A549 (cell line): ENCODE data around the gene SIRT4. TPM values are rescaled to one million over a fixed set of nuclear protein-coding genes. Genes with fewer than 3 reads are reported as not detected.

Experiments used
- ATAC-seq, 2 experiments: fragments of 200-7000 bp in 1 of 2; fragments of >200 bp in 1 of 2; cut with Nextera tagmentation in 1 of 2; cut with Tn5 transposase in 1 of 2; 3 replicates each; pipeline versions ENCODE4 v1.8.0 to v1.9.1; 2018 to 2020; ENCODE audit warnings: mild to moderate bottlenecking in 1 of 2, moderate library complexity in 1 of 2
- CTCF ChIA-PET: fragments of 300-600 bp; sonication (Branson Sonifier 250); formaldehyde crosslinking; extraction: SDS; loops from one replicate; lab custom pipeline; 2021; ENCODE audit warnings: antibody characterized with exemption, inconsistent platforms; lab: Yijun Ruan, JAX
- POLR2A ChIA-PET: fragments of 350-600 bp; formaldehyde crosslinking; extraction: SDS; loops from one replicate; lab custom pipeline; 2021; ENCODE audit warnings: antibody characterized with exemption, inconsistent platforms; lab: Yijun Ruan, JAX
- DNase-seq, 2 experiments: peaks; one replicate each; pipeline versions ENCODE4 v3.0.0 to v3.0.0-alpha.2; 2011 to 2016; ENCODE audit warnings: low read depth in 1 of 2, low spot score in 1 of 2
- FAIRE-seq: peaks from 2 replicates; lab custom pipeline; 2011; peaks lifted over from hg19 to GRCh38; lab: Jason Lieb, UNC
- H3K27ac ChIP-seq, 2 experiments: fragments of >200 bp; sonication (Bioruptor Twin); formaldehyde crosslinking; 3 replicates each; pipeline ENCODE4 v1.5.1; 2016 to 2017
- H3K4me1 ChIP-seq: fragments of >200 bp; sonication (Bioruptor Twin); formaldehyde crosslinking; 3 replicates; pipeline ENCODE4 v1.6.1; 2016
- H3K4me2 ChIP-seq: fragments of >200 bp; sonication (Bioruptor Twin); formaldehyde crosslinking; 3 replicates; pipeline ENCODE4 v1.6.1; 2016
- H3K4me3 ChIP-seq: fragments of >200 bp; sonication (Bioruptor Twin); formaldehyde crosslinking; 3 replicates; pipeline ENCODE4 v1.5.1; 2016
- H3K9me3 ChIP-seq: fragments of >200 bp; sonication (Bioruptor Twin); formaldehyde crosslinking; 3 replicates; pipeline ENCODE4 v1.6.1; 2016
- BCL3 ChIP-seq: fragments of >200 bp; sonication (Bioruptor Twin); formaldehyde crosslinking; IDR thresholded peaks from 3 replicates; pipeline ENCODE4 v1.6.1; 2016
- BHLHE40 ChIP-seq: IDR thresholded peaks from 2 replicates; pipeline ENCODE4 v1.6.1; 2012; ENCODE audit warnings: low read depth, low read length, inconsistent platforms
- CBX8 ChIP-seq: fragments of 200-600 bp; sonication (generic); IDR thresholded peaks from 2 replicates; pipeline ENCODE4 v1.6.1; 2016
- CHD2 ChIP-seq: fragments of 150-350 bp; IDR thresholded peaks from 2 replicates; pipeline ENCODE4 v1.6.1; 2014; ENCODE audit warnings: low read length; ENCODE audit not compliant: partially characterized antibody
- E2F6 ChIP-seq: IDR thresholded peaks from 2 replicates; pipeline ENCODE4 v1.6.1; 2012; ENCODE audit warnings: low read depth, borderline replicate concordance
- EHF ChIP-seq: fragments of 250-450 bp; sonication (Bioruptor Pico); IDR thresholded peaks from 2 replicates; pipeline ENCODE4 v1.5.0; 2020; ENCODE audit warnings: mild to moderate bottlenecking
- EHMT2 ChIP-seq: fragments of 200-600 bp; sonication (generic); IDR thresholded peaks from 2 replicates; pipeline ENCODE4 v1.6.1; 2016; ENCODE audit warnings: antibody characterized with exemption, low read depth, mild to moderate bottlenecking, moderate library complexity
- ELK1 ChIP-seq: fragments of 150-350 bp; IDR thresholded peaks from 2 replicates; pipeline ENCODE4 v1.6.1; 2014; ENCODE audit warnings: low read depth, mild to moderate bottlenecking, low read length
- EP300 ChIP-seq, 2 experiments: fragments of >200 bp; sonication (Bioruptor Twin); formaldehyde crosslinking; IDR thresholded peaks; 2 replicates in 1 of 2; 3 replicates in 1 of 2; pipeline ENCODE4 v1.6.1; 2016 to 2017
- FOSB ChIP-seq: fragments of 250-450 bp; sonication (Bioruptor Pico); IDR thresholded peaks from 2 replicates; pipeline ENCODE4 v1.5.0; 2020; ENCODE audit warnings: mild to moderate bottlenecking, moderate library complexity
- FOSL2 ChIP-seq, 2 experiments: fragments of 450-650 bp in 1 of 2; fragments of >200 bp in 1 of 2; sonication (Bioruptor Twin) in 1 of 2; formaldehyde crosslinking; IDR thresholded peaks; 2 replicates each; pipeline versions ENCODE4 v1.5.0 to v1.6.1; 2016 to 2020; ENCODE audit warnings: mild to moderate bottlenecking in 1 of 2, moderate library complexity in 1 of 2
- FOXS1 ChIP-seq: fragments of 250-450 bp; sonication (Bioruptor Pico); IDR thresholded peaks from 2 replicates; pipeline ENCODE4 v1.5.0; 2020; ENCODE audit warnings: mild to moderate bottlenecking, moderate library complexity
- GATA3 ChIP-seq: IDR thresholded peaks from 2 replicates; pipeline ENCODE4 v1.6.1; 2012; ENCODE audit warnings: borderline replicate concordance
- HMGXB4 ChIP-seq: fragments of 250-450 bp; sonication (Bioruptor Pico); IDR thresholded peaks from 2 replicates; pipeline ENCODE4 v1.5.0; 2021; ENCODE audit warnings: mild to moderate bottlenecking, moderate library complexity, borderline replicate concordance
- HOXA7 ChIP-seq: fragments of 250-450 bp; sonication (Bioruptor Pico); IDR thresholded peaks from 2 replicates; pipeline ENCODE4 v1.5.0; 2020; ENCODE audit warnings: mild to moderate bottlenecking, moderate library complexity
- KDM1A ChIP-seq: fragments of 200-600 bp; sonication (generic); IDR thresholded peaks from 2 replicates; pipeline ENCODE4 v1.6.1; 2016; ENCODE audit warnings: low read depth, mild to moderate bottlenecking
- KDM5A ChIP-seq: fragments of 200-600 bp; sonication (generic); IDR thresholded peaks from 2 replicates; pipeline ENCODE4 v1.6.1; 2016; ENCODE audit warnings: antibody characterized with exemption, mild to moderate bottlenecking
- MAFK ChIP-seq: fragments of 450-650 bp; IDR thresholded peaks from 2 replicates; pipeline ENCODE4 v1.6.1; 2014; ENCODE audit not compliant: partially characterized antibody
- MAX ChIP-seq: IDR thresholded peaks from 2 replicates; pipeline ENCODE4 v1.6.1; 2012
- NPAS2 ChIP-seq: fragments of 250-450 bp; sonication (Bioruptor Pico); IDR thresholded peaks from 2 replicates; pipeline ENCODE4 v1.8.0; 2022; ENCODE audit warnings: mild to moderate bottlenecking, moderate library complexity, borderline replicate concordance
- NR3C1 ChIP-seq: fragments of >200 bp; sonication (Bioruptor Twin); formaldehyde crosslinking; IDR thresholded peaks from 3 replicates; pipeline ENCODE4 v1.6.1; 2017
- POLR2A ChIP-seq: IDR thresholded peaks from 2 replicates; pipeline ENCODE4 v1.6.1; 2012; ENCODE audit warnings: mild to moderate bottlenecking, low read length
- POLR2AphosphoS2 ChIP-seq: conservative IDR thresholded peaks from 2 replicates; pipeline ENCODE4 v1.6.1; 2012; ENCODE audit warnings: low read length, improper control_type of control experiment, inconsistent platforms
- RAD21 ChIP-seq, 2 experiments: fragments of >200 bp in 1 of 2; sonication (Bioruptor Twin) in 1 of 2; formaldehyde crosslinking in 1 of 2; IDR thresholded peaks in 1 of 2; conservative IDR thresholded peaks in 1 of 2; 2 replicates in 1 of 2; 3 replicates in 1 of 2; pipeline ENCODE4 v1.6.1; 2012 to 2018; ENCODE audit warnings: inconsistent platforms in 1 of 2
- RARB ChIP-seq: fragments of 250-450 bp; sonication (Bioruptor Pico); IDR thresholded peaks from 2 replicates; pipeline ENCODE4 v1.8.0; 2021; ENCODE audit warnings: mild to moderate bottlenecking, moderate library complexity
- RCOR1 ChIP-seq: fragments of 150-350 bp; IDR thresholded peaks from 2 replicates; pipeline ENCODE4 v1.6.1; 2014; ENCODE audit warnings: antibody characterized with exemption, low read length, low read depth
- RNF2 ChIP-seq: fragments of 200-600 bp; sonication (generic); IDR thresholded peaks from 2 replicates; pipeline ENCODE4 v1.6.1; 2016; ENCODE audit warnings: low read depth, mild to moderate bottlenecking, antibody characterized with exemption, moderate library complexity, borderline replicate concordance
- SMC3 ChIP-seq: fragments of >200 bp; sonication (Bioruptor Twin); formaldehyde crosslinking; IDR thresholded peaks from 3 replicates; pipeline ENCODE4 v1.6.1; 2018; ENCODE audit warnings: inconsistent platforms
- ZC3H11A ChIP-seq: fragments of 450-650 bp; IDR thresholded peaks from 2 replicates; pipeline ENCODE4 v1.6.1; 2014; ENCODE audit warnings: antibody characterized with exemption, mild to moderate bottlenecking
- ZNF302 ChIP-seq: fragments of 250-450 bp; sonication (Bioruptor Pico); IDR thresholded peaks from 2 replicates; pipeline ENCODE4 v1.9.0; 2021; ENCODE audit warnings: inconsistent platforms, mild to moderate bottlenecking, moderate library complexity
- ZSCAN20 ChIP-seq: fragments of 250-450 bp; sonication (Bioruptor Pico); IDR thresholded peaks from 2 replicates; pipeline ENCODE4 v1.8.0; 2022; ENCODE audit warnings: mild to moderate bottlenecking, moderate library complexity
- WGBS: methylation state at CpG from one replicate; pipeline ENCODE4 v1.1.6; 2017; ENCODE audit errors: missing lambda C conversion rate; 5-methylcytosine and 5-hydroxymethylcytosine counted together
- polyA plus RNA-seq, 4 experiments: library from polyadenylated mRNA; depleted of rRNA in 3 of 4; stranded (reverse); fragments of >200 nt; fragmentation: RNase III in 1 of 4; extraction: RNeasy Plus Mini Kit Qiagen cat#74134 plus additional on column Dnase treatment in 1 of 4; gene quantifications; 2 replicates in 3 of 4; 3 replicates in 1 of 4; pipeline ENCODE4 v1.2.3, GENCODE V29; 2011 to 2017

Gene SIRT4
- polyA plus RNA-seq, 2 of the 4 experiments (the other 2 are of a cell fraction): 1.6 TPM

- CTCF ChIA-PET: interaction anchor here (1.6 to 1.7 kb wide), 4 partner anchors 14 to 100 kb away, joined by 4 to 7 read pairs (median 4); partner anchors contain the start of gene SIRT4
- WGBS: 61% methylated on average over 3 of the region's 3 CpGs
- no peak for FAIRE-seq
Observed at GRCh38 chr12:120331390-120331789, 29.3 kb downstream of the SIRT4 start.

GRCh38 chr12:120332041-120332440, 29.9 kb downstream of the SIRT4 start:
- ChIA-PET CTCF (interaction anchor here (1.5 to 1.7 kb wide), 3 partner anchors 15 to 99 kb away, joined by 4 to 7 read pairs (median 7); no protein-coding TSS in a partner anchor), POLR2A (no interaction called here)
- no peaks in the 10 kb centered on the region for H3K4me1 ChIP-seq
- no peak overlapping the region for H3K4me3 ChIP-seq
- no peak overlapping the region for H3K4me2 ChIP-seq
- DNase-seq: no peak
- H3K27ac ChIP-seq: no peak overlapping the region
- no peak for TF ChIP-seq BCL3
- TF ChIP-seq RAD21 (conservative IDR thresholded peaks at IDR 0.05 in 1 of 2, IDR thresholded peaks at IDR 0.05 in 1 of 2): no peak
- no peak for TF ChIP-seq KDM1A
- no peak for TF ChIP-seq FOSB
- no peak for TF ChIP-seq POLR2A
- TF ChIP-seq HMGXB4 (CRISPR knock-in tag): no peak
- TF ChIP-seq ELK1: no peak
- TF ChIP-seq FOSL2 (IDR thresholded peaks at IDR 0.05): no peak
- no peak for TF ChIP-seq FOSL2 (CRISPR knock-in tag; IDR thresholded peaks at IDR 0.05)
- no peak for TF ChIP-seq EHF
- no peak for TF ChIP-seq MAFK
- no peak for TF ChIP-seq GATA3
- no peak for TF ChIP-seq MAX
- no peak for TF ChIP-seq ZC3H11A
- TF ChIP-seq KDM5A: no peak
- TF ChIP-seq POLR2AphosphoS2: no peak
- no peak for TF ChIP-seq BHLHE40
- no peak for TF ChIP-seq SMC3
- TF ChIP-seq RNF2: no peak
- TF ChIP-seq RCOR1: no peak
- no peak for TF ChIP-seq CBX8
- peak; percentile 13 to 37; a peak in 2 of 6 replicates for ATAC-seq
- H3K9me3 ChIP-seq: peaks cover 10% of the 10 kb centered on the region; the same call in 2 of the 3 replicates
- WGBS: 56% methylated on average over 5 of the region's 5 CpGs
- FAIRE-seq: no peak

More at GRCh38 chr12:120331390-120331789, 29.3 kb downstream of the SIRT4 start:
- ATAC-seq (no peak), DNase-seq (no peak)
- Histone ChIP-seq H3K9me3 (peaks cover 3% of the 10 kb centered on the region; the same call in 2 of the 3 replicates), H3K4me3 (no peak overlapping the region), H3K4me2 (no peak overlapping the region), H3K4me1 (no peaks in the 10 kb centered on the region), H3K27ac (no peak overlapping the region)
- no peak for TF ChIP-seq KDM5A
- no peak for TF ChIP-seq ZNF302 (CRISPR knock-in tag)
- no peak for TF ChIP-seq POLR2AphosphoS2
- no peak for TF ChIP-seq CHD2
- TF ChIP-seq ZSCAN20 (CRISPR knock-in tag): no peak
- no peak for TF ChIP-seq NPAS2
- no peak for TF ChIP-seq NR3C1
- TF ChIP-seq GATA3: no peak
- TF ChIP-seq RARB (CRISPR knock-in tag): no peak
- no peak for TF ChIP-seq EHMT2
- no peak for TF ChIP-seq HOXA7 (CRISPR knock-in tag)
- no peak for TF ChIP-seq FOSB
- TF ChIP-seq KDM1A: no peak
- TF ChIP-seq BCL3: no peak
- no peak for TF ChIP-seq E2F6
- no peak for TF ChIP-seq SMC3
- TF ChIP-seq EP300 (IDR thresholded peaks at IDR 0.05): no peak
- TF ChIP-seq FOXS1: no peak
- no peak for TF ChIP-seq BHLHE40
- POLR2A ChIA-PET: no interaction called here
